Spinal cord (tissue), 10 donors: ENCODE results near the gene HDAC3. TPM values are rescaled to one million over a fixed set of nuclear protein-coding genes. Genes with fewer than 3 reads are reported as not detected.
"Not testable (repeated sequence)": the region's sequence is repeated elsewhere in the genome, so short reads cannot be mapped to it uniquely, and the experiment has no call there.

Source experiments
- DNase-seq, 6 donors: peaks; one replicate each; pipeline versions ENCODE4 v3.0.0 to v3.0.0-alpha.2; 2013 to 2015; ENCODE audit warnings: low spot score in 6 of 6, low read depth in 4 of 6
- H3K27ac ChIP-seq: one replicate; pipeline ENCODE4 v1.5.1; 2013; ENCODE audit warnings: low read depth, low read length, control low read depth
- H3K27me3 ChIP-seq: one replicate; pipeline ENCODE4 v1.6.1; 2013; ENCODE audit warnings: low read length; ENCODE audit not compliant: control insufficient read depth, insufficient read depth
- H3K36me3 ChIP-seq: one replicate; pipeline ENCODE4 v1.6.1; 2013; ENCODE audit warnings: low read length; ENCODE audit not compliant: control insufficient read depth, insufficient read depth
- H3K4me1 ChIP-seq: one replicate; pipeline ENCODE4 v1.6.1; 2013; ENCODE audit warnings: low read length; ENCODE audit not compliant: control insufficient read depth, insufficient read depth
- H3K4me3 ChIP-seq: one replicate; pipeline ENCODE4 v1.5.1; 2013; ENCODE audit warnings: low read depth, low read length, control low read depth
- H3K9me3 ChIP-seq: one replicate; pipeline ENCODE4 v1.6.1; 2013; ENCODE audit warnings: low read length; ENCODE audit not compliant: control insufficient read depth, insufficient read depth
- WGBS: methylation state at CpG from one replicate; pipeline ENCODE4 v1.1.5; 2013; ENCODE audit warnings: missing lambda C conversion rate; ENCODE audit not compliant: insufficient coverage; 5-methylcytosine and 5-hydroxymethylcytosine counted together
- polyA plus RNA-seq, 2 donors: library from polyadenylated mRNA; unstranded; fragments of 120-200 nt; gene quantifications; one replicate each; pipeline ENCODE4 v1.2.1, GENCODE V29; 2013; ENCODE audit not compliant: insufficient read length in 2 of 2
- total RNA-seq, 2 donors: library from RNA; depleted of rRNA in 1 of 2; stranded (reverse); fragments of 120-200 nt in 1 of 2; fragments of >200 nt in 1 of 2; gene quantifications; one replicate each; pipeline versions ENCODE4 v1.2.3 to v1.2.4, GENCODE V29; 2013 to 2014
- donor health status: healthy.

Gene HDAC3
- total and polyA plus RNA-seq, 4 donors, result 56.9 to 110 (median 80.1) TPM

GRCh38 chr5:141609921-141610320, 26.7 kb downstream of the HDAC3 start:
- not testable (repeated sequence) for H3K27ac ChIP-seq, H3K27me3 ChIP-seq, H3K4me1 ChIP-seq, H3K36me3 ChIP-seq, H3K9me3 ChIP-seq, DNase-seq, H3K4me3 ChIP-seq
- WGBS, result 96% methylated on average over 4 of the region's 7 CpGs

- no peaks in the 10 kb centered on the region for H3K4me1 ChIP-seq
- DNase-seq, result no peak
- no peaks in the 10 kb centered on the region for H3K36me3 ChIP-seq
- H3K4me3 ChIP-seq, result no peak overlapping the region
- no peaks in the 10 kb centered on the region for H3K9me3 ChIP-seq
- H3K27ac ChIP-seq, result no peak overlapping the region
- H3K27me3 ChIP-seq, result no peaks in the 10 kb centered on the region
- WGBS, result no CpG with 5 or more reads among the region's 3 CpGs
Observed at GRCh38 chr5:141609044-141609443, 27.6 kb downstream of the HDAC3 start.

GRCh38 chr5:141608557-141608956, 28.1 kb downstream of the HDAC3 start:
- Histone ChIP-seq H3K4me3 (no peak overlapping the region), H3K36me3 (no peaks in the 10 kb centered on the region), H3K4me1 (no peaks in the 10 kb centered on the region), H3K27ac (no peak overlapping the region), H3K9me3 (no peaks in the 10 kb centered on the region), H3K27me3 (no peaks in the 10 kb centered on the region)
- no peak for DNase-seq
- no CpG with 5 or more reads among the region's 1 CpG for WGBS

GRCh38 chr5:141608046-141608445, 28.6 kb downstream of the HDAC3 start:
- Histone ChIP-seq H3K4me1 (no peaks in the 10 kb centered on the region), H3K27ac (no peak overlapping the region), H3K4me3 (no peak overlapping the region), H3K27me3 (no peaks in the 10 kb centered on the region), H3K9me3 (no peaks in the 10 kb centered on the region), H3K36me3 (no peaks in the 10 kb centered on the region)
- no CpG with 5 or more reads among the region's 2 CpGs for WGBS
- no peak for DNase-seq

GRCh38 chr5:141605523-141606277, 30.9 kb downstream of the HDAC3 start:
- no peaks in the 10 kb centered on the region for H3K27me3 ChIP-seq
- DNase-seq, result peak in 1 of 6 donors; percentile 17

GRCh38 chr5:141603923-141604717, 32.5 kb downstream of the HDAC3 start:
- peak in 1 of 6 donors; percentile 15 for DNase-seq
- WGBS, result 92% methylated on average over 3 of the region's 6 CpGs
- no peaks in the 10 kb centered on the region for H3K27me3 ChIP-seq
- H3K36me3 ChIP-seq, result no peaks in the 10 kb centered on the region
- no peaks in the 10 kb centered on the region for H3K4me1 ChIP-seq
- peak overlapping the region; percentile 49 for H3K27ac ChIP-seq
- H3K4me3 ChIP-seq, result no peak overlapping the region
- H3K9me3 ChIP-seq, result no peaks in the 10 kb centered on the region

More at GRCh38 chr5:141605523-141606277, 30.9 kb downstream of the HDAC3 start:
- Histone ChIP-seq H3K4me1 (no peaks in the 10 kb centered on the region), H3K9me3 (no peaks in the 10 kb centered on the region), H3K4me3 (no peak overlapping the region), H3K27ac (no peak overlapping the region), H3K36me3 (no peaks in the 10 kb centered on the region)
- 93% methylated on average over 6 of the region's 6 CpGs for WGBS

- no peaks in the 10 kb centered on the region for H3K9me3 ChIP-seq
- no peak overlapping the region for H3K27ac ChIP-seq
- H3K4me1 ChIP-seq, result no peaks in the 10 kb centered on the region
- H3K36me3 ChIP-seq, result no peaks in the 10 kb centered on the region
- H3K4me3 ChIP-seq, result no peak overlapping the region
- DNase-seq, result no peak
- no CpG with 5 or more reads among the region's 1 CpG for WGBS
- H3K27me3 ChIP-seq, result no peaks in the 10 kb centered on the region
Observed at GRCh38 chr5:141602606-141603005, 34.0 kb downstream of the HDAC3 start.

- DNase-seq, result no peak
- H3K27ac ChIP-seq, result no peak overlapping the region
- WGBS, result no CpG with 5 or more reads among the region's 3 CpGs
Observed at GRCh38 chr5:141598391-141599345, 38.0 kb downstream of the HDAC3 start.

GRCh38 chr5:141597814-141598213, 38.8 kb downstream of the HDAC3 start:
- no peak overlapping the region for H3K27ac ChIP-seq
- DNase-seq, result no peak

More at GRCh38 chr5:141598391-141599345, 38.0 kb downstream of the HDAC3 start:
- Histone ChIP-seq H3K4me1 (no peaks in the 10 kb centered on the region), H3K9me3 (no peaks in the 10 kb centered on the region), H3K36me3 (peaks cover 4% of the 10 kb centered on the region), H3K4me3 (no peak overlapping the region), H3K27me3 (no peaks in the 10 kb centered on the region)

More at GRCh38 chr5:141597814-141598213, 38.8 kb downstream of the HDAC3 start:
- 80% methylated on average over 1 of the region's 2 CpGs for WGBS
- H3K9me3 ChIP-seq, result no peaks in the 10 kb centered on the region
- H3K27me3 ChIP-seq, result no peaks in the 10 kb centered on the region
- H3K4me3 ChIP-seq, result no peak overlapping the region
- peaks cover 4% of the 10 kb centered on the region for H3K36me3 ChIP-seq
- no peaks in the 10 kb centered on the region for H3K4me1 ChIP-seq
